Liver (tissue), 3 donors: ENCODE measurements around the gene DLGAP4.

Experiments used
- ATF3 ChIP-seq: IDR thresholded peaks from 2 replicates; pipeline ENCODE4 v1.6.1; 2016; ENCODE audit warnings: antibody characterized with exemption
- RAD21 ChIP-seq, 2 donors: IDR thresholded peaks; 2 replicates each; pipeline ENCODE4 v1.6.1; 2016; ENCODE audit warnings: antibody characterized with exemption in 2 of 2, mild to moderate bottlenecking in 2 of 2
- YY1 ChIP-seq: IDR thresholded peaks from 2 replicates; pipeline ENCODE4 v1.6.1; 2016; ENCODE audit warnings: antibody characterized with exemption, mild to moderate bottlenecking
- TF ChIP-seq, protein P1 (sequence below): fragments of 150-350 bp; IDR thresholded peaks from 2 replicates; pipeline ENCODE4 v1.5.1; 2017; ENCODE audit warnings: improper control_type of control experiment, low read depth, low read length; ENCODE audit not compliant: missing input control
- TF ChIP-seq, protein P2 (sequence below): IDR thresholded peaks from 2 replicates; pipeline ENCODE4 v1.6.1; 2016; ENCODE audit warnings: antibody characterized with exemption, mild to moderate bottlenecking
- TF ChIP-seq, protein P3 (sequence below): IDR thresholded peaks from 2 replicates; pipeline ENCODE4 v1.6.1; 2016; ENCODE audit warnings: antibody characterized with exemption
- donor health status: healthy.
- donor health status: healthy.

DNA sequence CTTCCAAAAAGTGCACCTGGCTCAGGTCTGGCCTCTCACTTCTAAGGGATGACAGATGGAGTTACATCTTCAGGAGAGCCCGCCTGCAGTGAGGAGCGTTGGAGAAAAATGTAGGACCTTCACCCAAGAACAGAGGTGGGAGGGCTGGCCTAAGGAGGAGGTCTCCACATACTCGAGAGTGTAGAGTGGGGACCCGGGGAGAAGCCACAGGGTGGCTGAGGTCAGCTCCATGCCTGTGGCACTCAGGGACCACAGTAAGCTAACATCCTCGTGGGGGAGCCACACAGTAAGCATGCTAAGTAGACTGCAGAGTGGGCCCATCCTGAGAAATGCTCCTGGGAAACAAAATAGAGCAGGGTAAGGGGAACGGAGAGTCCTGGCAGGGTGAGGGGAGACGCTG, 45.8 kb upstream of the DLGAP4 start:
- TF ChIP-seq, protein P1, sequence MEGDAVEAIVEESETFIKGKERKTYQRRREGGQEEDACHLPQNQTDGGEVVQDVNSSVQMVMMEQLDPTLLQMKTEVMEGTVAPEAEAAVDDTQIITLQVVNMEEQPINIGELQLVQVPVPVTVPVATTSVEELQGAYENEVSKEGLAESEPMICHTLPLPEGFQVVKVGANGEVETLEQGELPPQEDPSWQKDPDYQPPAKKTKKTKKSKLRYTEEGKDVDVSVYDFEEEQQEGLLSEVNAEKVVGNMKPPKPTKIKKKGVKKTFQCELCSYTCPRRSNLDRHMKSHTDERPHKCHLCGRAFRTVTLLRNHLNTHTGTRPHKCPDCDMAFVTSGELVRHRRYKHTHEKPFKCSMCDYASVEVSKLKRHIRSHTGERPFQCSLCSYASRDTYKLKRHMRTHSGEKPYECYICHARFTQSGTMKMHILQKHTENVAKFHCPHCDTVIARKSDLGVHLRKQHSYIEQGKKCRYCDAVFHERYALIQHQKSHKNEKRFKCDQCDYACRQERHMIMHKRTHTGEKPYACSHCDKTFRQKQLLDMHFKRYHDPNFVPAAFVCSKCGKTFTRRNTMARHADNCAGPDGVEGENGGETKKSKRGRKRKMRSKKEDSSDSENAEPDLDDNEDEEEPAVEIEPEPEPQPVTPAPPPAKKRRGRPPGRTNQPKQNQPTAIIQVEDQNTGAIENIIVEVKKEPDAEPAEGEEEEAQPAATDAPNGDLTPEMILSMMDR = no peak
- TF ChIP-seq ATF3 (no peak), RAD21 (IDR thresholded peaks at IDR 0.05) (no peak), YY1 (no peak)
- TF ChIP-seq, protein P2, sequence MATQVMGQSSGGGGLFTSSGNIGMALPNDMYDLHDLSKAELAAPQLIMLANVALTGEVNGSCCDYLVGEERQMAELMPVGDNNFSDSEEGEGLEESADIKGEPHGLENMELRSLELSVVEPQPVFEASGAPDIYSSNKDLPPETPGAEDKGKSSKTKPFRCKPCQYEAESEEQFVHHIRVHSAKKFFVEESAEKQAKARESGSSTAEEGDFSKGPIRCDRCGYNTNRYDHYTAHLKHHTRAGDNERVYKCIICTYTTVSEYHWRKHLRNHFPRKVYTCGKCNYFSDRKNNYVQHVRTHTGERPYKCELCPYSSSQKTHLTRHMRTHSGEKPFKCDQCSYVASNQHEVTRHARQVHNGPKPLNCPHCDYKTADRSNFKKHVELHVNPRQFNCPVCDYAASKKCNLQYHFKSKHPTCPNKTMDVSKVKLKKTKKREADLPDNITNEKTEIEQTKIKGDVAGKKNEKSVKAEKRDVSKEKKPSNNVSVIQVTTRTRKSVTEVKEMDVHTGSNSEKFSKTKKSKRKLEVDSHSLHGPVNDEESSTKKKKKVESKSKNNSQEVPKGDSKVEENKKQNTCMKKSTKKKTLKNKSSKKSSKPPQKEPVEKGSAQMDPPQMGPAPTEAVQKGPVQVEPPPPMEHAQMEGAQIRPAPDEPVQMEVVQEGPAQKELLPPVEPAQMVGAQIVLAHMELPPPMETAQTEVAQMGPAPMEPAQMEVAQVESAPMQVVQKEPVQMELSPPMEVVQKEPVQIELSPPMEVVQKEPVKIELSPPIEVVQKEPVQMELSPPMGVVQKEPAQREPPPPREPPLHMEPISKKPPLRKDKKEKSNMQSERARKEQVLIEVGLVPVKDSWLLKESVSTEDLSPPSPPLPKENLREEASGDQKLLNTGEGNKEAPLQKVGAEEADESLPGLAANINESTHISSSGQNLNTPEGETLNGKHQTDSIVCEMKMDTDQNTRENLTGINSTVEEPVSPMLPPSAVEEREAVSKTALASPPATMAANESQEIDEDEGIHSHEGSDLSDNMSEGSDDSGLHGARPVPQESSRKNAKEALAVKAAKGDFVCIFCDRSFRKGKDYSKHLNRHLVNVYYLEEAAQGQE = no peak
- TF ChIP-seq, protein P3, sequence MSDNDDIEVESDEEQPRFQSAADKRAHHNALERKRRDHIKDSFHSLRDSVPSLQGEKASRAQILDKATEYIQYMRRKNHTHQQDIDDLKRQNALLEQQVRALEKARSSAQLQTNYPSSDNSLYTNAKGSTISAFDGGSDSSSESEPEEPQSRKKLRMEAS = no peak
